IMR-90 (cell line): ENCODE results near the gene RING1. TPM values are rescaled to one million over a fixed set of nuclear protein-coding genes. Genes with fewer than 3 reads are reported as not detected.

ENCODE experiments used
- ATAC-seq: fragments of 200-7000 bp; cut with Tn5 transposase; 2 replicates; pipeline ENCODE4 v1.9.1; 2020; ENCODE audit warnings: low read depth, mild to moderate bottlenecking, moderate library complexity
- BruUV-seq: library from RNA; stranded (reverse); fragments of 400-500 nt; replicated peaks from 2 replicates; lab custom pipeline; 2021; lab: Mats Ljungman, UMichigan
- CTCF ChIA-PET: fragments of 300-600 bp; formaldehyde crosslinking; extraction: SDS; loops from one replicate; lab custom pipeline; 2021; ENCODE audit warnings: antibody characterized with exemption; lab: Yijun Ruan, JAX
- POLR2A ChIA-PET: fragments of 300-600 bp; sonication (Branson Sonifier 250); formaldehyde crosslinking; loops from one replicate; lab custom pipeline; 2022; ENCODE audit warnings: antibody characterized with exemption; ENCODE audit not compliant: unreplicated experiment; lab: Charles Lee
- DNase-seq: peaks from one replicate; pipeline ENCODE4 v3.0.0; 2013
- H2AFZ ChIP-seq: replicated peaks from 2 replicates; pipeline ENCODE3; 2013; ENCODE audit warnings: low read length, mild to moderate bottlenecking; ENCODE audit not compliant: poor library complexity
- H2AK5ac ChIP-seq: 2 replicates; pipeline ENCODE4 v1.6.1; 2013; ENCODE audit warnings: low read depth, low read length, inconsistent platforms
- H2AK9ac ChIP-seq: replicated peaks from 2 replicates; pipeline ENCODE3; 2013; ENCODE audit warnings: mild to moderate bottlenecking, low read depth, low read length, moderate library complexity; ENCODE audit not compliant: poor library complexity
- H2BK120ac ChIP-seq: 2 replicates; pipeline ENCODE4 v1.6.1; 2013; ENCODE audit warnings: low read depth, low read length, inconsistent platforms
- H2BK15ac ChIP-seq: 3 replicates; pipeline ENCODE4 v1.6.1; 2013; ENCODE audit warnings: low read depth, low read length, inconsistent platforms
- H2BK20ac ChIP-seq: 2 replicates; pipeline ENCODE4 v1.6.1; 2013; ENCODE audit warnings: low read depth, mild to moderate bottlenecking, inconsistent platforms, low read length, moderate library complexity
- H2BK5ac ChIP-seq: 2 replicates; pipeline ENCODE4 v1.6.1; 2013; ENCODE audit warnings: mild to moderate bottlenecking, low read depth, low read length, inconsistent platforms; ENCODE audit not compliant: poor library complexity, severe bottlenecking
- H3K14ac ChIP-seq: replicated peaks from 2 replicates; pipeline ENCODE4 v1.6.1; 2013; ENCODE audit warnings: low read depth, low read length, inconsistent platforms
- H3K18ac ChIP-seq: 2 replicates; pipeline ENCODE4 v1.6.1; 2013; ENCODE audit warnings: low read depth, low read length, control low read depth
- H3K23ac ChIP-seq: 2 replicates; pipeline ENCODE4 v1.6.1; 2013; ENCODE audit warnings: low read depth, low read length, inconsistent platforms
- H3K27ac ChIP-seq: 2 replicates; pipeline ENCODE4 v1.5.1; 2013; ENCODE audit warnings: mild to moderate bottlenecking, control low read depth, low read length; ENCODE audit not compliant: insufficient read depth
- H3K27me3 ChIP-seq: 2 replicates; pipeline ENCODE4 v1.6.1; 2013; ENCODE audit warnings: low read length; ENCODE audit not compliant: control insufficient read depth, insufficient read depth
- H3K36me3 ChIP-seq: 2 replicates; pipeline ENCODE4 v1.6.1; 2013; ENCODE audit warnings: low read length, mixed read lengths; ENCODE audit not compliant: control insufficient read depth, insufficient read depth
- H3K4ac ChIP-seq: 2 replicates; pipeline ENCODE4 v1.6.1; 2013; ENCODE audit warnings: low read depth, low read length, inconsistent platforms
- H3K4me1 ChIP-seq: 2 replicates; pipeline ENCODE4 v1.6.1; 2013; ENCODE audit warnings: low read length, mixed read lengths; ENCODE audit not compliant: control insufficient read depth, insufficient read depth
- H3K4me2 ChIP-seq: 2 replicates; pipeline ENCODE4 v1.6.1; 2013; ENCODE audit warnings: low read depth, mild to moderate bottlenecking, control low read depth, low read length, moderate library complexity
- H3K4me3 ChIP-seq: 2 replicates; pipeline ENCODE4 v1.5.1; 2013; ENCODE audit warnings: low read depth, mild to moderate bottlenecking, control low read depth, low read length, moderate library complexity; ENCODE audit not compliant: insufficient read depth
- H3K56ac ChIP-seq: 2 replicates; pipeline ENCODE4 v1.6.1; 2013; ENCODE audit warnings: low read length, inconsistent platforms; ENCODE audit not compliant: insufficient read depth; ENCODE audit errors: extremely low read depth
- H3K79me1 ChIP-seq, 2 experiments: 2 replicates each; pipeline ENCODE4 v1.6.1; 2013; ENCODE audit warnings: low read length in 2 of 2, inconsistent platforms in 1 of 2, low read depth in 1 of 2
- H3K9ac ChIP-seq: 2 replicates; pipeline ENCODE4 v1.6.1; 2013; ENCODE audit warnings: low read depth, low read length, control low read depth
- H3K9me1 ChIP-seq: 2 replicates; pipeline ENCODE4 v1.6.1; 2013; ENCODE audit warnings: low read length, inconsistent platforms; ENCODE audit not compliant: insufficient read depth
- H3K9me3 ChIP-seq: 2 replicates; pipeline ENCODE4 v1.6.1; 2013; ENCODE audit warnings: low read length; ENCODE audit not compliant: control insufficient read depth, insufficient read depth
- H4K20me1 ChIP-seq: 2 replicates; pipeline ENCODE4 v1.6.1; 2013; ENCODE audit warnings: low read length, inconsistent platforms; ENCODE audit not compliant: insufficient read depth
- H4K5ac ChIP-seq: 2 replicates; pipeline ENCODE4 v1.6.1; 2013; ENCODE audit warnings: mild to moderate bottlenecking, low read depth, low read length, control low read depth
- H4K8ac ChIP-seq, 2 experiments: 2 replicates each; pipeline ENCODE4 v1.6.1; 2013; ENCODE audit warnings: low read depth in 2 of 2, low read length in 2 of 2, control low read depth in 1 of 2, inconsistent platforms in 1 of 2
- H4K91ac ChIP-seq: 2 replicates; pipeline ENCODE4 v1.6.1; 2013; ENCODE audit warnings: low read depth, low read length, inconsistent platforms; ENCODE audit not compliant: insufficient read depth
- CHD1 ChIP-seq: IDR thresholded peaks from 2 replicates; pipeline ENCODE4 v1.6.1; 2012; ENCODE audit warnings: low read depth, low read length, improper control_type of control experiment
- CTCF ChIP-seq: conservative IDR thresholded peaks from 2 replicates; pipeline ENCODE4 v1.5.1; 2012; ENCODE audit warnings: mild to moderate bottlenecking, low read depth, low read length, improper control_type of control experiment
- FOS ChIP-seq: fragments of 150-350 bp; IDR thresholded peaks from 2 replicates; pipeline ENCODE4 v1.6.1; 2016; ENCODE audit warnings: low read depth, low read length
- MAFK ChIP-seq: IDR thresholded peaks from 2 replicates; pipeline ENCODE4 v1.6.1; 2012; ENCODE audit warnings: low read depth, low read length, improper control_type of control experiment
- MAZ ChIP-seq: IDR thresholded peaks from 2 replicates; pipeline ENCODE4 v1.6.1; 2012; ENCODE audit warnings: low read depth, mild to moderate bottlenecking, low read length, improper control_type of control experiment, moderate library complexity, borderline replicate concordance
- MXI1 ChIP-seq: IDR thresholded peaks from 2 replicates; pipeline ENCODE4 v1.6.1; 2012; ENCODE audit warnings: low read depth, mild to moderate bottlenecking, low read length, moderate library complexity, borderline replicate concordance
- NFE2L2 ChIP-seq: fragments of 150-350 bp; IDR thresholded peaks from 2 replicates; pipeline ENCODE4 v1.6.1; 2016; ENCODE audit warnings: low read depth, mild to moderate bottlenecking, low read length
- RAD21 ChIP-seq: IDR thresholded peaks from 2 replicates; pipeline ENCODE4 v1.6.1; 2012; ENCODE audit warnings: low read length, improper control_type of control experiment
- RCOR1 ChIP-seq: IDR thresholded peaks from 2 replicates; pipeline ENCODE4 v1.6.1; 2012; ENCODE audit warnings: mild to moderate bottlenecking, low read length, improper control_type of control experiment; ENCODE audit not compliant: insufficient replicate concordance
- RFX5 ChIP-seq: IDR thresholded peaks from 2 replicates; pipeline ENCODE4 v1.8.0; 2012; ENCODE audit warnings: low read depth, mild to moderate bottlenecking, low read length, moderate library complexity
- USF2 ChIP-seq: fragments of 150-350 bp; IDR thresholded peaks from 2 replicates; pipeline ENCODE4 v1.6.1; 2017; ENCODE audit warnings: mild to moderate bottlenecking, antibody characterized with exemption, low read length, low read depth
- WGBS, 2 experiments: methylation state at CpG; one replicate each; pipeline versions ENCODE4 v1.1.5 to v1.1.7; 2013; ENCODE audit warnings: missing lambda C conversion rate in 2 of 2; ENCODE audit not compliant: insufficient read length in 1 of 2; ENCODE audit errors: extremely low coverage in 2 of 2; 5-methylcytosine and 5-hydroxymethylcytosine counted together
- dilution Hi-C: fragments of 300-500 bp; cut with HindIII; formaldehyde crosslinking; loops from one replicate; pipeline ENCODE4 v1.14.3; 2018; ENCODE audit warnings: low sequenced_read_pairs; ENCODE audit not compliant: unreplicated experiment
- in situ Hi-C: fragments of 300-500 bp; cut with MboI; formaldehyde crosslinking; loops from 3 replicates; pipeline ENCODE4 v1.14.3; 2019; ENCODE audit warnings: low sequenced_read_pairs, inconsistent platforms, mixed read lengths
- intact Hi-C: fragments of 100-400 bp; cut with micrococcal nuclease; formaldehyde crosslinking; loops from 2 replicates; pipeline ENCODE4 v1.10.0; 2022
- polyA plus RNA-seq, 3 experiments: library from polyadenylated mRNA; depleted of rRNA; stranded (reverse); fragments of >200 nt; gene quantifications; 2 replicates each; pipeline ENCODE4 v1.2.3, GENCODE V29; 2012; ENCODE audit warnings: low replicate concordance in 1 of 3
- total RNA-seq: library from RNA; depleted of rRNA; stranded (reverse); fragments of >200 nt; gene quantifications from 2 replicates; pipeline ENCODE4 v1.2.3, GENCODE V29; 2012

Gene RING1
- total and polyA plus RNA-seq, 2 of the 4 experiments (the other 2 are of a cell fraction) = 14.9 to 40.8 TPM

DNA sequence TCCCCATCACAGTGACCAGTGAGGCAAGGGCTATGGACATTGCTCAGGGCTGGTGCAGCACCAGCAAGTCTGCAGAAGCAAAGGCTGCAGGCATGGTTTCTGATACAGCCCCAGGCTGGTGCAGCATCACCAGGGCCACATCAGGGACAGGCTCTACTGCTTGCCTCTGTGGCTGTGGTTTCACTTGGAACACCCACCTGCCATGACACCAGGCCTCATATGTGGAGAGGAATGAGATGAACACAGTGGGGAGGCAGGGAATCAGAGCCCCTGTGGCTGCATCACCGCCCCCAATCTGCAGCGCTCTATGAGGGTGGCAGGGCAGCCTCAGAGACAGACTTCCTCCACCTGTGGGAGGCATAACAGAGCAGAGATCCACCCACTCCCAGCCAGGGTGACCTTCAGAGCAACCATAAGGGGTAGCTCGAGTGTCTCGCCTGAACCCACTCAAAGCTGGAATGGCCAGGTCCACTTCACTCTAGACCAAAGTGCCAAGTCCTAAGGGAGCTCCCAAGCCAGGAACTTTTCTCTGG lies 7.9 kb downstream of the RING1 start:
- no peak overlapping the region for H2AFZ ChIP-seq
- H3K9me1 ChIP-seq = no peaks in the 10 kb centered on the region
- BruUV-seq = no TSS peak
- 100% methylated on average over 2 of the region's 4 CpGs; no CpG with 5 or more reads in 1 of the 2 experiments for WGBS, 2 experiments
- no peak overlapping the region for H2BK20ac ChIP-seq
- H3K36me3 ChIP-seq = peaks cover 5% of the 10 kb centered on the region; the same call in 1 of the 2 replicates
- H2BK120ac ChIP-seq = no peak overlapping the region
- no peak overlapping the region for H3K56ac ChIP-seq
- no peak overlapping the region for H3K4me2 ChIP-seq
- dilution Hi-C loops (no loop called here), intact Hi-C loops (no loop called here), in situ Hi-C loops (no loop called here)
- no peaks in the 10 kb centered on the region for H3K79me1 ChIP-seq
- peaks cover 19% of the 10 kb centered on the region for H3K27me3 ChIP-seq
- ATAC-seq = no peak
- no peak overlapping the region for H3K9ac ChIP-seq
- H3K27ac ChIP-seq = no peak overlapping the region
- no peak overlapping the region for H4K8ac ChIP-seq
- H4K20me1 ChIP-seq = no peaks in the 10 kb centered on the region
- no peak overlapping the region for H3K4me3 ChIP-seq
- no peak for DNase-seq
- H3K4ac ChIP-seq = no peak overlapping the region
- H2AK9ac ChIP-seq = no peak overlapping the region
- ChIA-PET POLR2A (interaction anchor here (0.6 kb wide), 1 partner anchor 19 kb away, joined by 3 read pairs; no protein-coding TSS in a partner anchor), CTCF (no interaction called here)
- H2AK5ac ChIP-seq = no peak overlapping the region
- H4K5ac ChIP-seq = no peak overlapping the region
- H3K9me3 ChIP-seq = no peaks in the 10 kb centered on the region
- H3K14ac ChIP-seq = no peak overlapping the region
- H4K91ac ChIP-seq = no peak overlapping the region
- H3K23ac ChIP-seq = no peak overlapping the region
- no peak overlapping the region for H2BK15ac ChIP-seq
- no peak overlapping the region for H2BK5ac ChIP-seq
- H3K4me1 ChIP-seq = peaks cover 2% of the 10 kb centered on the region; the same call in 1 of the 2 replicates
- no peak for TF ChIP-seq RCOR1
- no peak for TF ChIP-seq NFE2L2
- no peak for TF ChIP-seq USF2
- no peak for TF ChIP-seq MAZ
- no peak for TF ChIP-seq MAFK
- no peak for TF ChIP-seq CTCF
- TF ChIP-seq RFX5 = no peak
- no peak for TF ChIP-seq MXI1
- no peak for TF ChIP-seq FOS
- no peak for TF ChIP-seq RAD21
- no peak for TF ChIP-seq CHD1
- no peak overlapping the region for H3K18ac ChIP-seq
